Activated CD8-positive, alpha-beta memory T cell treated with anti-CD3 and anti-CD28 coated beads for 4 hours (primary cell): ENCODE results near the gene ZNF592.
"Not testable (repeated sequence)": the region's sequence is repeated elsewhere in the genome, so short reads cannot be mapped to it uniquely, and the experiment has no call there.

Experiments used
- DNase-seq, 2 donors: peaks; one replicate each; pipeline ENCODE4 v3.0.0-alpha.2; 2020; ENCODE audit warnings: low read depth in 2 of 2

Gene ZNF592

GRCh38 chr15:84748274-84749110 lies at the start of gene ZNF592:
Gene ZNF592 (plus strand): TSS chr15:84748592. CDS start chr15:84782676, 34,084 bp downstream.
- DNase-seq = peak; percentile 55 to 64

GRCh38 chr15:84699538-84700191 lies 48.7 kb upstream of the ZNF592 start:
- DNase-seq = no peak

GRCh38 chr15:84702961-84703482 lies 45.4 kb upstream of the ZNF592 start:
- DNase-seq = no peak

GRCh38 chr15:84703808-84704207 lies 44.6 kb upstream of the ZNF592 start:
- no peak for DNase-seq

- DNase-seq = no peak
These were observed 34.0 kb upstream of the ZNF592 start for GRCh38 chr15:84714372-84714771.

- no peak for DNase-seq
These were observed 33.6 kb upstream of the ZNF592 start for GRCh38 chr15:84714821-84715220.

- DNase-seq = no peak
These were observed 32.9 kb upstream of the ZNF592 start for GRCh38 chr15:84715441-84716035.

- peak; percentile 75 to 80 for DNase-seq
These were observed 32.2 kb upstream of the ZNF592 start, which contains the start of gene SEC11A for GRCh38 chr15:84716036-84716732. Gene SEC11A (minus strand): TSS chr15:84716139. CDS start chr15:84716075, 64 bp downstream.

- DNase-seq = no peak
These were observed 27.0 kb upstream of the ZNF592 start for GRCh38 chr15:84721371-84721770.

- DNase-seq = no peak
These were observed 25.8 kb upstream of the ZNF592 start for GRCh38 chr15:84722628-84723027.

GRCh38 chr15:84725001-84725491 lies 23.3 kb upstream of the ZNF592 start:
- no peak for DNase-seq

GRCh38 chr15:84727429-84727828 lies 21.0 kb upstream of the ZNF592 start:
- DNase-seq = no peak

GRCh38 chr15:84731774-84732173 lies 16.6 kb upstream of the ZNF592 start:
- DNase-seq = no peak

GRCh38 chr15:84734794-84735479 lies 13.5 kb upstream of the ZNF592 start:
- DNase-seq = peak; percentile 54 to 56

- not testable (repeated sequence) for DNase-seq
These were observed 12.8 kb upstream of the ZNF592 start for GRCh38 chr15:84735480-84736061.

GRCh38 chr15:84736375-84736774 lies 12.0 kb upstream of the ZNF592 start:
- peak in 1 of 2 donors; percentile 24 for DNase-seq

GRCh38 chr15:84737005-84737404 lies 11.4 kb upstream of the ZNF592 start:
- no peak for DNase-seq

GRCh38 chr15:84740691-84741090 lies 7.7 kb upstream of the ZNF592 start:
- no peak for DNase-seq

GRCh38 chr15:84741121-84741520 lies 7.3 kb upstream of the ZNF592 start:
- DNase-seq = no peak
